ENCODE measurements around the gene KRTAP3-2. TPM values are rescaled to one million over a fixed set of nuclear protein-coding genes. Genes with fewer than 3 reads are reported as not detected.
"Not testable (repeated sequence)": the region's sequence is repeated elsewhere in the genome, so short reads cannot be mapped to it uniquely, and the experiment has no call there.

KRTAP3-2 gene
- polyA plus RNA-seq (not detected in 2 replicates), polyA minus RNA-seq (not detected in 2 replicates)

DNA sequence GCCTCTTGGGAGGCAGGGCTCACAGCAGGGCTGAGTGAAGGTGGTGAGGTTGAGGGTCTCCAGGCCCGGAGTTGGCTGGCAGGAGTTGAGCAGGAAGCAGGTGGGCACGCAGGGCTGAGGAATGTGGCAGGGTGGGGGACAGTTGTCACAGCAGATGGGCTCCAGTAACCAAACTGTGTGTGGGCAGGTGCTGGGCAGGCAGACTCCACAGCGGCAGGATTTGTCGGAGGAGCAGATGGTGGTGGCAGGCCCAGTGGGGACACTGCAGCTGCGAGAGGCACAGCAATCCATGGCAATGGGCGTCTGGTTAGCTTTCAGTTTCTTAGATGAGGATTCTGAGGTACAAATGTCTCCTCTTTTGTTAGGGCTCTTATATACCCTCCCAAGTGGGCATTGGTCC lies at the start of gene KRTAP3-2:
Gene KRTAP3-2 (minus strand): TSS at position 344 of the 400 bp plus-strand sequence. CDS start 53 bp downstream, at position 291.
- not testable (repeated sequence) for H2AFZ ChIP-seq (ENCODE audit: low read depth, low read length); H3K36me3 ChIP-seq (ENCODE audit: insufficient read depth, low read length); H3K79me2 ChIP-seq (replicated peaks; ENCODE audit: insufficient read depth, low read length); H3K9me2 ChIP-seq (ENCODE audit: insufficient read depth, low read length); H3K9me3 ChIP-seq (ENCODE audit: low read length); H3K27ac ChIP-seq (ENCODE audit: low read length); H3K4me2 ChIP-seq (ENCODE audit: low read length); H3K9ac ChIP-seq (ENCODE audit: low read length); H3F3A ChIP-seq (ENCODE audit: insufficient read depth, low read length, poor library complexity, severe bottlenecking); H4K20me1 ChIP-seq (ENCODE audit: insufficient read depth); H3K27me3 ChIP-seq (ENCODE audit: insufficient read depth, low read depth, low read length); H3K4me3 ChIP-seq (ENCODE audit: low read length)

GRCh38 chr17:41049110-41049509 lies 49.4 kb upstream of the KRTAP3-2 start:
- Histone ChIP-seq H3K79me2 (replicated peaks; ENCODE audit: insufficient read depth, low read length) (no peaks in the 10 kb centered on the region), H3K27me3 (ENCODE audit: insufficient read depth, low read depth, low read length) (no peaks in the 10 kb centered on the region), H3K9ac (ENCODE audit: low read length) (no peak overlapping the region), H3F3A (ENCODE audit: insufficient read depth, low read length, poor library complexity, severe bottlenecking) (no peaks in the 10 kb centered on the region), H2AFZ (ENCODE audit: low read depth, low read length) (no peak overlapping the region), H3K4me3 (ENCODE audit: low read length) (no peak overlapping the region), H3K36me3 (ENCODE audit: insufficient read depth, low read length) (no peaks in the 10 kb centered on the region), H3K4me2 (ENCODE audit: low read length) (no peak overlapping the region), H3K9me2 (ENCODE audit: insufficient read depth, low read length) (no peaks in the 10 kb centered on the region), H4K20me1 (ENCODE audit: insufficient read depth) (no peaks in the 10 kb centered on the region), H3K27ac (ENCODE audit: low read length) (no peak overlapping the region), H3K9me3 (ENCODE audit: low read length) (no peaks in the 10 kb centered on the region)
- TF ChIP-seq EZH2 (IDR thresholded peaks at IDR 0.05; ENCODE audit: borderline replicate concordance, insufficient read depth, low read length, poor library complexity, severe bottlenecking) (no peak), TAF1 (IDR thresholded peaks at IDR 0.05; ENCODE audit: low read depth) (no peak), MXI1 (conservative IDR thresholded peaks at IDR 0.05; ENCODE audit: poor library complexity, severe bottlenecking) (no peak), CTCF (IDR thresholded peaks at IDR 0.05; ENCODE audit: poor library complexity, severe bottlenecking) (no peak)

DNA sequence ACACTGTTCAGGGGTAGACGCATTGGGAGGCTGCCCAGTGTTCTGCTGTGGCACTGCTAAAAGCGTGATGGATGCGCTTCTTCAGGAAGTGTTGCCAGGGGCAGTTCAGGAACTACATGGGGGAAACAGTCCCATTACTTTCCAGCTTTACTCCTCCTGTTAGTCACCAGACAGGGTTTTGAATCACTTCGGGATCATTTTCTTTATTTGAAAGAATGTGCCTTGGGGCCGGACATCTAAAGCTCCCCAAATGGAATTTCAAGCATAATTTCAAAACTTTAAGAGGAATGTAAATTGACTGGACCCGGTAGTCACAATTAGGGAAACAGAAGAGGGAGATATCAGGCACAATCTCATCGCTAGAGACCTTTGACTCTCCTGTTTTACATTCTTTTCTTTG lies 48.7 kb upstream of the KRTAP3-2 start:
- Histone ChIP-seq H2AFZ (ENCODE audit: low read depth, low read length) (no peak overlapping the region), H4K20me1 (ENCODE audit: insufficient read depth) (no peaks in the 10 kb centered on the region), H3K9me3 (ENCODE audit: low read length) (no peaks in the 10 kb centered on the region), H3K27me3 (ENCODE audit: insufficient read depth, low read depth, low read length) (no peaks in the 10 kb centered on the region), H3K27ac (ENCODE audit: low read length) (no peak overlapping the region), H3K9ac (ENCODE audit: low read length) (no peak overlapping the region), H3K4me3 (ENCODE audit: low read length) (no peak overlapping the region), H3K36me3 (ENCODE audit: insufficient read depth, low read length) (no peaks in the 10 kb centered on the region), H3K4me2 (ENCODE audit: low read length) (no peak overlapping the region), H3K9me2 (ENCODE audit: insufficient read depth, low read length) (no peaks in the 10 kb centered on the region), H3K79me2 (replicated peaks; ENCODE audit: insufficient read depth, low read length) (no peaks in the 10 kb centered on the region), H3F3A (ENCODE audit: insufficient read depth, low read length, poor library complexity, severe bottlenecking) (no peaks in the 10 kb centered on the region)
- TF ChIP-seq REST (IDR thresholded peaks at IDR 0.05; ENCODE audit: borderline replicate concordance) (no peak), POLR2AphosphoS5 (IDR thresholded peaks at IDR 0.05) (no peak), RAD21 (conservative IDR thresholded peaks at IDR 0.05) (no peak), EP300 (conservative IDR thresholded peaks at IDR 0.05; ENCODE audit: poor library complexity, severe bottlenecking) (no peak), EZH2 (IDR thresholded peaks at IDR 0.05; ENCODE audit: borderline replicate concordance, insufficient read depth, low read length, poor library complexity, severe bottlenecking) (no peak), TAF1 (IDR thresholded peaks at IDR 0.05; ENCODE audit: low read depth) (no peak), CTCF (IDR thresholded peaks at IDR 0.05; ENCODE audit: poor library complexity, severe bottlenecking) (no peak), MXI1 (conservative IDR thresholded peaks at IDR 0.05; ENCODE audit: poor library complexity, severe bottlenecking) (no peak)

- not testable (repeated sequence) for H3F3A ChIP-seq (ENCODE audit: insufficient read depth, low read length, poor library complexity, severe bottlenecking); H3K36me3 ChIP-seq (ENCODE audit: insufficient read depth, low read length); H3K9ac ChIP-seq (ENCODE audit: low read length); H3K4me2 ChIP-seq (ENCODE audit: low read length); H3K79me2 ChIP-seq (replicated peaks; ENCODE audit: insufficient read depth, low read length); H3K4me3 ChIP-seq (ENCODE audit: low read length); H3K9me2 ChIP-seq (ENCODE audit: insufficient read depth, low read length); H2AFZ ChIP-seq (ENCODE audit: low read depth, low read length); H3K9me3 ChIP-seq (ENCODE audit: low read length); H4K20me1 ChIP-seq (ENCODE audit: insufficient read depth); H3K27me3 ChIP-seq (ENCODE audit: insufficient read depth, low read depth, low read length); H3K27ac ChIP-seq (ENCODE audit: low read length)
Measured at GRCh38 chr17:41046735-41047465, 47.2 kb upstream of the KRTAP3-2 start, which contains the start of gene KRTAP2-1. Gene KRTAP2-1, minus strand, starts transcription at chr17:41047316. Its CDS starts 49 bp downstream, at chr17:41047267.
